Measurements from ENCODE around the gene ZC3H4. TPM values are rescaled to one million over a fixed set of nuclear protein-coding genes. Genes with fewer than 3 reads are reported as not detected.

ZC3H4 gene
- total RNA-seq, 4 donors from 2014 or later, result 16.4 to 26.2 (median 20.1) TPM

- H3K36me3 ChIP-seq, result no peaks in the 10 kb centered on the region
- TF ChIP-seq CTCF (IDR thresholded peaks at IDR 0.05), result no peak
- TF ChIP-seq POLR2A (IDR thresholded peaks at IDR 0.05), result no peak
- H3K4me1 ChIP-seq, result peaks cover 0 to 8% (median 0%) of the 10 kb centered on the region in 3 donors
- DNase-seq, result no peak
- no peak overlapping the region for H3K4me3 ChIP-seq
- H3K27me3 ChIP-seq, result no peaks in the 10 kb centered on the region
- no peaks in the 10 kb centered on the region for H3K9me3 ChIP-seq
- intact Hi-C loops (cut with DNase I), result loop anchor here (2.0 to 5.0 kb wide), 2 partner anchors 42 to 90 kb away; no protein-coding TSS in a partner anchor
- 71 to 74% methylated on average over 13 of the region's 14 CpGs for WGBS, 2 donors
- no peak overlapping the region for H3K27ac ChIP-seq
Observed at GRCh38 chr19:47122359-47123335, 9.1 kb upstream of the ZC3H4 start.

GRCh38 chr19:47120470-47121067, 7.0 kb upstream of the ZC3H4 start:
- WGBS, 2 donors, result 65 to 81% methylated on average over 2 to 6 of the region's 6 CpGs
- no peak overlapping the region for H3K4me3 ChIP-seq
- TF ChIP-seq CTCF (IDR thresholded peaks at IDR 0.05), result no peak
- TF ChIP-seq POLR2A (IDR thresholded peaks at IDR 0.05), result no peak
- H3K36me3 ChIP-seq, result no peaks in the 10 kb centered on the region
- H3K4me1 ChIP-seq, result peaks cover 0 to 8% (median 0%) of the 10 kb centered on the region in 3 donors
- H3K27me3 ChIP-seq, result no peaks in the 10 kb centered on the region
- intact Hi-C loops (cut with DNase I), result loop anchor here (5.0 kb wide), 1 partner anchor 88 kb away; no protein-coding TSS in a partner anchor
- no peaks in the 10 kb centered on the region for H3K9me3 ChIP-seq
- DNase-seq, result no peak
- H3K27ac ChIP-seq, result no peak overlapping the region

- H3K4me3 ChIP-seq, result peak overlapping the region; percentile 64 to 98 (median 90)
- intact Hi-C loops (cut with DNase I), result no loop called here
- H3K36me3 ChIP-seq, result no peaks in the 10 kb centered on the region
- DNase-seq, result no peak
- no peaks in the 10 kb centered on the region for H3K27me3 ChIP-seq
- TF ChIP-seq CTCF (IDR thresholded peaks at IDR 0.05), result no peak
- no peak for TF ChIP-seq POLR2A (IDR thresholded peaks at IDR 0.05)
- H3K9me3 ChIP-seq, result no peaks in the 10 kb centered on the region
- H3K27ac ChIP-seq, result peak overlapping the region; percentile 99 to 100 (median 100)
- peaks cover 5 to 26% (median 8%) of the 10 kb centered on the region in 3 donors for H3K4me1 ChIP-seq
- WGBS, 2 donors, result 35 to 37% methylated on average over 26 of the region's 26 CpGs
Observed at GRCh38 chr19:47113850-47114651, 475 bp upstream of the ZC3H4 start.

GRCh38 chr19:47112166-47112996, 1.2 kb downstream of the ZC3H4 start:
- H3K4me1 ChIP-seq, result peaks cover 13 to 43% (median 21%) of the 10 kb centered on the region in 3 donors
- 0% methylated on average over 2 to 24 of the region's 85 CpGs for WGBS, 2 donors
- peak overlapping the region; percentile 64 to 98 (median 90) for H3K4me3 ChIP-seq
- no peaks in the 10 kb centered on the region for H3K27me3 ChIP-seq
- H3K27ac ChIP-seq, result peak overlapping the region; percentile 99 to 100 (median 100)
- no peaks in the 10 kb centered on the region for H3K9me3 ChIP-seq
- intact Hi-C loops (cut with DNase I), result no loop called here
- DNase-seq, result peak; percentile 67
- no peaks in the 10 kb centered on the region for H3K36me3 ChIP-seq
- TF ChIP-seq POLR2A (IDR thresholded peaks at IDR 0.05) (peak in 2 of 4 donors; percentile 70 to 88), CTCF (IDR thresholded peaks at IDR 0.05) (peak in 2 of 6 experiments; percentile 2 to 8)
